Vagina (tissue), 2 donors: ENCODE data around the gene DROSHA.

Experiments used
- CTCF ChIP-seq, 3 experiments: fragments of 450-650 bp in 2 of 3; fragments of 200-600 bp in 1 of 3; sonication (generic) in 1 of 3; IDR thresholded peaks; one replicate each; pipeline ENCODE4 v1.5.1; 2017 to 2019; ENCODE audit warnings: antibody characterized with exemption in 3 of 3, mild to moderate bottlenecking in 2 of 3, moderate library complexity in 2 of 3
- POLR2A ChIP-seq, 2 donors: fragments of 450-650 bp; IDR thresholded peaks; one replicate each; pipeline ENCODE4 v1.6.1; 2017; ENCODE audit warnings: antibody characterized with exemption in 2 of 2, mild to moderate bottlenecking in 2 of 2, moderate library complexity in 2 of 2
- POLR2AphosphoS5 ChIP-seq, 2 donors: sonication (generic); formaldehyde crosslinking; IDR thresholded peaks; one replicate each; pipeline ENCODE4 v1.9.0; 2017; ENCODE audit warnings: antibody characterized with exemption in 2 of 2, mild to moderate bottlenecking in 2 of 2, low read depth in 1 of 2; ENCODE audit not compliant: insufficient read depth in 1 of 2

DNA sequence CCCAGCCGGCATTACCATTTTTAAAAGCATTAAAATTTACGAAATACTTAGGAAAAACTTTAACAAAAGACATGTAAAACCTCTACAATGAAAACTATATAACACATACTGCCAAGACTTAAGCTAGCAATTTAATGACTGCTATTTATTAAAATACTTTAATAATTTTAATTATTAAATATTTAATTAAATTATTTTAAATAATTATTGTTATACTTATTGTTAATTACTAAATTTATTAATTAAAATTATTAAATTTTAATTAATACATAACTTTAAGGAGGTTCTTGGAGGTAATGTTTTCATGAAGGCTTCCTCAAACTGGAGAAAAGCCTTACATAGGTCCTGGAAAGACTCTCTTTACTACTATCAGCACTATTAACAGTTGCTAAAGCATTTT lies 47.7 kb upstream of the DROSHA start:
- TF ChIP-seq CTCF (IDR thresholded peaks at IDR 0.05) (no peak), POLR2AphosphoS5 (IDR thresholded peaks at IDR 0.05; ENCODE audit: insufficient read depth in 1 of 2, low read depth in 1 of 2) (no peak), POLR2A (IDR thresholded peaks at IDR 0.05) (no peak)
